H1 (cell line): Measurements from ENCODE around the gene ADGRV1.

Source experiments
- FOSL1 ChIP-seq: IDR thresholded peaks from 2 replicates; pipeline ENCODE4 v1.6.1; 2011; ENCODE audit warnings: mild to moderate bottlenecking, low read depth, low read length, moderate library complexity; ENCODE audit not compliant: insufficient read depth
- KDM1A ChIP-seq: fragments of 200-600, 300-600 bp; sonication (generic); IDR thresholded peaks from 2 replicates; pipeline ENCODE4 v1.7.1; 2016; ENCODE audit warnings: mild to moderate bottlenecking, low read length, borderline replicate concordance
- POLR2A ChIP-seq, 2 experiments: IDR thresholded peaks; 1 replicate in 1 of 2; 2 replicates in 1 of 2; pipeline ENCODE4 v1.6.1; 2011; ENCODE audit warnings: low read depth in 2 of 2, low read length in 2 of 2, mild to moderate bottlenecking in 2 of 2; ENCODE audit errors: control extremely low read depth in 1 of 2
- TF ChIP-seq, protein P1 (sequence below), 3 experiments: IDR thresholded peaks; 1 replicate in 2 of 3; 2 replicates in 1 of 3; pipeline versions ENCODE4 v1.5.1 to v1.6.1; 2011; ENCODE audit warnings: low read length in 3 of 3, mild to moderate bottlenecking in 3 of 3, inconsistent platforms in 2 of 3, low read depth in 1 of 3, moderate library complexity in 1 of 3; ENCODE audit not compliant: insufficient read depth in 1 of 3; ENCODE audit errors: control extremely low read depth in 1 of 3

GRCh38 chr5:90690307-90690706 lies 131.7 kb downstream of the ADGRV1 start:
- TF ChIP-seq, protein P1, sequence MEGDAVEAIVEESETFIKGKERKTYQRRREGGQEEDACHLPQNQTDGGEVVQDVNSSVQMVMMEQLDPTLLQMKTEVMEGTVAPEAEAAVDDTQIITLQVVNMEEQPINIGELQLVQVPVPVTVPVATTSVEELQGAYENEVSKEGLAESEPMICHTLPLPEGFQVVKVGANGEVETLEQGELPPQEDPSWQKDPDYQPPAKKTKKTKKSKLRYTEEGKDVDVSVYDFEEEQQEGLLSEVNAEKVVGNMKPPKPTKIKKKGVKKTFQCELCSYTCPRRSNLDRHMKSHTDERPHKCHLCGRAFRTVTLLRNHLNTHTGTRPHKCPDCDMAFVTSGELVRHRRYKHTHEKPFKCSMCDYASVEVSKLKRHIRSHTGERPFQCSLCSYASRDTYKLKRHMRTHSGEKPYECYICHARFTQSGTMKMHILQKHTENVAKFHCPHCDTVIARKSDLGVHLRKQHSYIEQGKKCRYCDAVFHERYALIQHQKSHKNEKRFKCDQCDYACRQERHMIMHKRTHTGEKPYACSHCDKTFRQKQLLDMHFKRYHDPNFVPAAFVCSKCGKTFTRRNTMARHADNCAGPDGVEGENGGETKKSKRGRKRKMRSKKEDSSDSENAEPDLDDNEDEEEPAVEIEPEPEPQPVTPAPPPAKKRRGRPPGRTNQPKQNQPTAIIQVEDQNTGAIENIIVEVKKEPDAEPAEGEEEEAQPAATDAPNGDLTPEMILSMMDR (IDR thresholded peaks at IDR 0.05; ENCODE audit: control extremely low read depth in 1 of 3, insufficient read depth in 1 of 3, low read depth in 1 of 3, low read length in 3 of 3): no peak
- TF ChIP-seq FOSL1 (no peak), POLR2A (IDR thresholded peaks at IDR 0.05; ENCODE audit: control extremely low read depth in 1 of 2, low read depth in 2 of 2, low read length in 2 of 2) (no peak), KDM1A (no peak)
